ENCODE data around the gene EXOC6B. TPM values are rescaled to one million over a fixed set of nuclear protein-coding genes. Genes with fewer than 3 reads are reported as not detected.

The EXOC6B gene
- total RNA-seq, 1 experiment from 2014 or later = 33.7 TPM

GRCh38 chr2:72363406-72363805, 462.4 kb downstream of the EXOC6B start:
- Mint-ChIP-seq H3K27ac (no peak overlapping the region), H3K4me1 (peaks cover 15% of the 10 kb centered on the region), H3K9me3 (no peaks in the 10 kb centered on the region), H3K27me3 (ENCODE audit: low read depth) (no peaks in the 10 kb centered on the region), H3K4me3 (no peak overlapping the region), H3K36me3 (no peaks in the 10 kb centered on the region)
- ChIA-PET CTCF (interaction anchor here (0.9 kb wide), 1 partner anchor 76 kb away, joined by 3 read pairs; no protein-coding TSS in a partner anchor), POLR2A (no interaction called here)
- TF ChIP-seq ZNF281 (CRISPR knock-in tag; IDR thresholded peaks at IDR 0.05) = no peak
- TF ChIP-seq ZNF138 (CRISPR knock-in tag; conservative IDR thresholded peaks at IDR 0.05) = no peak
- no peak for TF ChIP-seq NFATC4 (CRISPR knock-in tag; IDR thresholded peaks at IDR 0.05)
- ATAC-seq = no peak
- no peak for DNase-seq (ENCODE audit: low spot score)

GRCh38 chr2:72362733-72363132, 463.1 kb downstream of the EXOC6B start:
- TF ChIP-seq ELF4 (CRISPR knock-in tag; IDR thresholded peaks at IDR 0.05; ENCODE audit: low read depth) (no peak), SMAD4 (CRISPR knock-in tag; IDR thresholded peaks at IDR 0.05) (no peak), ATF6 (CRISPR knock-in tag; IDR thresholded peaks at IDR 0.05) (no peak), RORB (CRISPR knock-in tag; IDR thresholded peaks at IDR 0.05) (no peak), ZNF219 (CRISPR knock-in tag; IDR thresholded peaks at IDR 0.05; ENCODE audit: borderline replicate concordance) (no peak), ZNF317 (CRISPR knock-in tag; IDR thresholded peaks at IDR 0.05; ENCODE audit: borderline replicate concordance, low read depth) (no peak), FOXJ3 (CRISPR knock-in tag; IDR thresholded peaks at IDR 0.05; ENCODE audit: borderline replicate concordance) (no peak), GRHL2 (CRISPR knock-in tag; IDR thresholded peaks at IDR 0.05; ENCODE audit: insufficient replicate concordance, severe bottlenecking) (no peak), ZNF425 (CRISPR knock-in tag; conservative IDR thresholded peaks at IDR 0.05) (no peak), CBFB (CRISPR knock-in tag; IDR thresholded peaks at IDR 0.05; ENCODE audit: low read depth) (no peak), ZMAT4 (CRISPR knock-in tag; IDR thresholded peaks at IDR 0.05) (no peak), ATF1 (CRISPR knock-in tag; IDR thresholded peaks at IDR 0.05) (no peak), ESRRA (CRISPR knock-in tag; IDR thresholded peaks at IDR 0.05; ENCODE audit: borderline replicate concordance) (no peak), GTF2I (CRISPR knock-in tag; conservative IDR thresholded peaks at IDR 0.05) (no peak)
- TF ChIP-seq, protein P1, sequence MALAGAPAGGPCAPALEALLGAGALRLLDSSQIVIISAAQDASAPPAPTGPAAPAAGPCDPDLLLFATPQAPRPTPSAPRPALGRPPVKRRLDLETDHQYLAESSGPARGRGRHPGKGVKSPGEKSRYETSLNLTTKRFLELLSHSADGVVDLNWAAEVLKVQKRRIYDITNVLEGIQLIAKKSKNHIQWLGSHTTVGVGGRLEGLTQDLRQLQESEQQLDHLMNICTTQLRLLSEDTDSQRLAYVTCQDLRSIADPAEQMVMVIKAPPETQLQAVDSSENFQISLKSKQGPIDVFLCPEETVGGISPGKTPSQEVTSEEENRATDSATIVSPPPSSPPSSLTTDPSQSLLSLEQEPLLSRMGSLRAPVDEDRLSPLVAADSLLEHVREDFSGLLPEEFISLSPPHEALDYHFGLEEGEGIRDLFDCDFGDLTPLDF (CRISPR knock-in tag; IDR thresholded peaks at IDR 0.05) = no peak
- TF ChIP-seq, protein P2, sequence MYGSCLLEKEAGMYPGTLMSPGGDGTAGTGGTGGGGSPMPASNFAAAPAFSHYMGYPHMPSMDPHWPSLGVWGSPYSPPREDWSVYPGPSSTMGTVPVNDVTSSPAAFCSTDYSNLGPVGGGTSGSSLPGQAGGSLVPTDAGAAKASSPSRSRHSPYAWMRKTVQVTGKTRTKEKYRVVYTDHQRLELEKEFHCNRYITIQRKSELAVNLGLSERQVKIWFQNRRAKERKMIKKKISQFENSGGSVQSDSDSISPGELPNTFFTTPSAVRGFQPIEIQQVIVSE (CRISPR knock-in tag; IDR thresholded peaks at IDR 0.05; ENCODE audit: borderline replicate concordance) = no peak
- TF ChIP-seq, protein P3, sequence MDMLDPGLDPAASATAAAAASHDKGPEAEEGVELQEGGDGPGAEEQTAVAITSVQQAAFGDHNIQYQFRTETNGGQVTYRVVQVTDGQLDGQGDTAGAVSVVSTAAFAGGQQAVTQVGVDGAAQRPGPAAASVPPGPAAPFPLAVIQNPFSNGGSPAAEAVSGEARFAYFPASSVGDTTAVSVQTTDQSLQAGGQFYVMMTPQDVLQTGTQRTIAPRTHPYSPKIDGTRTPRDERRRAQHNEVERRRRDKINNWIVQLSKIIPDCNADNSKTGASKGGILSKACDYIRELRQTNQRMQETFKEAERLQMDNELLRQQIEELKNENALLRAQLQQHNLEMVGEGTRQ (CRISPR knock-in tag; IDR thresholded peaks at IDR 0.05) = no peak
- POLR2A ChIA-PET = no interaction called here
- H3K36me3 Mint-ChIP-seq = no peaks in the 10 kb centered on the region
- no peaks in the 10 kb centered on the region for H3K9me3 Mint-ChIP-seq
- DNase-seq (ENCODE audit: low spot score) (no peak), ATAC-seq (no peak)
- H3K27ac Mint-ChIP-seq = no peak overlapping the region
- no peak overlapping the region for H3K4me3 Mint-ChIP-seq
- H3K4me1 Mint-ChIP-seq = peaks cover 11% of the 10 kb centered on the region
- CTCF ChIA-PET = interaction anchor here (0.9 kb wide), 1 partner anchor 77 kb away, joined by 3 read pairs; no protein-coding TSS in a partner anchor
- H3K27me3 Mint-ChIP-seq (ENCODE audit: low read depth) = no peaks in the 10 kb centered on the region
